H1 (cell line): ENCODE measurements around the gene EIF4E1B. TPM values are rescaled to one million over a fixed set of nuclear protein-coding genes. Genes with fewer than 3 reads are reported as not detected.

Source experiments
- CBX8 ChIP-seq: fragments of 300-800, 300-1000 bp; sonication (generic); IDR thresholded peaks from 2 replicates; pipeline ENCODE4 v1.7.1; 2016; ENCODE audit warnings: low read depth, low read length, borderline replicate concordance
- CTCF ChIP-seq, 3 experiments: IDR thresholded peaks; 1 replicate in 2 of 3; 2 replicates in 1 of 3; pipeline versions ENCODE4 v1.5.1 to v1.6.1; 2011; ENCODE audit warnings: low read length in 3 of 3, mild to moderate bottlenecking in 3 of 3, inconsistent platforms in 2 of 3, low read depth in 1 of 3, moderate library complexity in 1 of 3; ENCODE audit not compliant: insufficient read depth in 1 of 3; ENCODE audit errors: control extremely low read depth in 1 of 3
- EZH2 ChIP-seq: fragments of 200-600 bp; sonication (generic); IDR thresholded peaks from 2 replicates; pipeline ENCODE4 v1.7.1; 2012; ENCODE audit warnings: low read depth, mild to moderate bottlenecking, moderate library complexity, low read length, inconsistent platforms; ENCODE audit not compliant: severe bottlenecking
- MAX ChIP-seq: IDR thresholded peaks from 2 replicates; pipeline ENCODE4 v1.6.1; 2012; ENCODE audit warnings: inconsistent platforms
- POLR2AphosphoS5 ChIP-seq: IDR thresholded peaks from 2 replicates; pipeline ENCODE4 v1.6.1; 2011; ENCODE audit warnings: low read depth, low read length
- RNF2 ChIP-seq: fragments of 200-900, 300-1000 bp; sonication (generic); IDR thresholded peaks from 2 replicates; pipeline ENCODE4 v1.7.1; 2016; ENCODE audit warnings: borderline replicate concordance, low read depth, mild to moderate bottlenecking, antibody characterized with exemption, low read length; ENCODE audit not compliant: poor library complexity, severe bottlenecking; ENCODE audit errors: missing control alignments
- YY1 ChIP-seq: IDR thresholded peaks from 2 replicates; pipeline ENCODE4 v1.6.1; 2011; ENCODE audit warnings: low read depth, mild to moderate bottlenecking, low read length
- polyA plus RNA-seq, 7 experiments: library from polyadenylated mRNA; depleted of rRNA in 3 of 7; stranded (reverse) in 5 of 7; unstranded in 2 of 7; fragments of >200 nt in 5 of 7; fragments of 200-250 nt in 2 of 7; gene quantifications; 1 replicate in 5 of 7; 2 replicates in 1 of 7; 4 replicates in 1 of 7; pipeline versions ENCODE4 v1.2.1 to v1.2.3, GENCODE V29; 2011 to 2013; ENCODE audit warnings: missing spikeins in 2 of 7, mixed read lengths in 2 of 7
- total RNA-seq: library from RNA; stranded (reverse); fragmentation: NEBNext Ultra II Directional; extraction: Animal tissue kit (Norgen Biotek cat#: 25700); gene quantifications from 2 replicates; pipeline ENCODE4 v1.2.1, GENCODE V29; 2021

Gene EIF4E1B
- total and polyA plus RNA-seq, 2 of the 8 experiments (the other 6 are each of a cell fraction or from before 2014, with no cell fraction given), result 0.97 to 1.3 TPM

GRCh38 chr5:176592573-176592972 lies 37.9 kb upstream of the EIF4E1B start (continued):
- TF ChIP-seq CTCF (IDR thresholded peaks at IDR 0.05; ENCODE audit: control extremely low read depth in 1 of 3, insufficient read depth in 1 of 3, low read depth in 1 of 3, low read length in 3 of 3) (no peak), MAX (no peak), POLR2AphosphoS5 (no peak), EZH2 (no peak), YY1 (no peak), CBX8 (no peak), RNF2 (no peak)
